H1 (cell line): Measurements from ENCODE around the gene ERI3. TPM values are rescaled to one million over a fixed set of nuclear protein-coding genes. Genes with fewer than 3 reads are reported as not detected.

Experiments
- CTCF ChIA-PET: fragments of 300-600 bp; sonication (Branson Sonifier 250); formaldehyde crosslinking; loops from one replicate; lab custom pipeline; 2021; ENCODE audit not compliant: partially characterized antibody; lab: Charles Lee
- POLR2A ChIA-PET: fragments of 300-600 bp; sonication (Branson Sonifier 250); formaldehyde crosslinking; loops from one replicate; lab custom pipeline; 2021; ENCODE audit warnings: inconsistent platforms; ENCODE audit not compliant: partially characterized antibody; lab: Charles Lee
- DNase-seq, 2 experiments: peaks; one replicate each; pipeline versions ENCODE4 v3.0.0 to v3.0.0-alpha.2; 2010 to 2022; ENCODE audit warnings: low spot score in 2 of 2, low read depth in 1 of 2, mixed read lengths in 1 of 2
- FAIRE-seq: peaks from 2 replicates; lab custom pipeline; 2011; peaks lifted over from hg19 to GRCh38; lab: Jason Lieb, UNC
- H2AFZ ChIP-seq: 2 replicates; pipeline ENCODE4 v1.8.1; 2012; ENCODE audit warnings: low read length, inconsistent platforms
- H2AK5ac ChIP-seq: 2 replicates; pipeline ENCODE4 v1.6.1; 2013; ENCODE audit warnings: low read depth, low read length
- H2BK120ac ChIP-seq: replicated peaks from 2 replicates; pipeline ENCODE3; 2013; ENCODE audit warnings: low read depth, low read length, inconsistent platforms
- H2BK12ac ChIP-seq: 2 replicates; pipeline ENCODE4 v1.6.1; 2013; ENCODE audit warnings: low read depth, low read length
- H2BK15ac ChIP-seq: 2 replicates; pipeline ENCODE4 v1.6.1; 2013; ENCODE audit warnings: low read length
- H2BK20ac ChIP-seq: 2 replicates; pipeline ENCODE4 v1.6.1; 2013; ENCODE audit warnings: low read length
- H2BK5ac ChIP-seq: 2 replicates; pipeline ENCODE4 v1.6.1; 2013; ENCODE audit warnings: low read depth, low read length
- H3K14ac ChIP-seq: 2 replicates; pipeline ENCODE4 v1.6.1; 2013; ENCODE audit warnings: inconsistent platforms; ENCODE audit not compliant: insufficient read length
- H3K18ac ChIP-seq: 2 replicates; pipeline ENCODE4 v1.6.1; 2013; ENCODE audit warnings: low read length; ENCODE audit errors: extremely low read depth
- H3K23ac ChIP-seq: 2 replicates; pipeline ENCODE4 v1.6.1; 2013; ENCODE audit warnings: inconsistent platforms; ENCODE audit not compliant: insufficient read length
- H3K23me2 ChIP-seq: 2 replicates; pipeline ENCODE4 v1.6.1; 2013; ENCODE audit warnings: low read depth, low read length
- H3K27ac ChIP-seq: 2 replicates; pipeline ENCODE4 v1.6.1; 2011; ENCODE audit warnings: low read depth, low read length, inconsistent platforms
- H3K27me3 ChIP-seq, 4 experiments: replicated peaks in 1 of 4; 1 replicate in 1 of 4; 2 replicates in 3 of 4; pipeline versions ENCODE4 v1.6.1 to v1.8.1; 2011 to 2013; ENCODE audit warnings: low read length in 3 of 4, mild to moderate bottlenecking in 3 of 4, inconsistent platforms in 2 of 4, mixed read lengths in 2 of 4, moderate library complexity in 1 of 4; ENCODE audit not compliant: control insufficient read depth in 3 of 4, insufficient read depth in 3 of 4; ENCODE audit errors: extremely low read depth in 1 of 4
- H3K36me3 ChIP-seq, 4 experiments: 2 replicates each; pipeline versions ENCODE4 v1.6.1 to v1.8.1; 2011 to 2013; ENCODE audit warnings: mild to moderate bottlenecking in 4 of 4, low read length in 3 of 4, moderate library complexity in 2 of 4, control low read depth in 1 of 4, inconsistent platforms in 1 of 4; ENCODE audit not compliant: insufficient read depth in 4 of 4, control insufficient read depth in 2 of 4
- H3K4ac ChIP-seq: replicated peaks from 2 replicates; pipeline ENCODE3; 2013; ENCODE audit warnings: low read length, low read depth, mixed read lengths, inconsistent platforms; ENCODE audit not compliant: insufficient read length
- H3K4me1 ChIP-seq, 4 experiments: replicated peaks in 1 of 4; 1 replicate in 1 of 4; 2 replicates in 3 of 4; pipeline versions ENCODE4 v1.6.1 to v1.8.1; 2011 to 2013; ENCODE audit warnings: low read length in 3 of 4, inconsistent platforms in 2 of 4, mixed read lengths in 1 of 4; ENCODE audit not compliant: insufficient read depth in 4 of 4, control insufficient read depth in 3 of 4
- H3K4me2 ChIP-seq, 2 experiments: 2 replicates each; pipeline versions ENCODE4 v1.6.1 to v1.8.1; 2011 to 2013; ENCODE audit warnings: low read depth in 2 of 2, low read length in 2 of 2, control low read depth in 1 of 2, inconsistent platforms in 1 of 2, mild to moderate bottlenecking in 1 of 2; ENCODE audit not compliant: insufficient read depth in 1 of 2
- H3K4me3 ChIP-seq, 4 experiments: fragments of 200-600, 300-600 bp in 1 of 4; sonication (generic), shearing (Covaris generic), sonication (Bioruptor Twin) in 1 of 4; 2 replicates each; pipeline versions ENCODE4 v1.5.1 to v1.8.1; 2011 to 2016; ENCODE audit warnings: low read length in 4 of 4, low read depth in 3 of 4, control low read depth in 2 of 4, inconsistent platforms in 2 of 4, mild to moderate bottlenecking in 2 of 4, mixed read lengths in 1 of 4, moderate library complexity in 1 of 4; ENCODE audit not compliant: insufficient read depth in 2 of 4; ENCODE audit errors: extremely low read depth in 1 of 4
- H3K56ac ChIP-seq: replicated peaks from 2 replicates; pipeline ENCODE3; 2013; ENCODE audit warnings: low read depth, mild to moderate bottlenecking, mixed read lengths, low read length, inconsistent platforms; ENCODE audit not compliant: insufficient read length
- H3K79me1 ChIP-seq: 2 replicates; pipeline ENCODE4 v1.6.1; 2013; ENCODE audit warnings: low read depth, low read length, control low read depth
- H3K79me2 ChIP-seq, 2 experiments: 2 replicates each; pipeline versions ENCODE4 v1.6.1 to v1.8.1; 2012 to 2013; ENCODE audit warnings: low read length in 2 of 2, mild to moderate bottlenecking in 2 of 2, inconsistent platforms in 1 of 2; ENCODE audit not compliant: insufficient read depth in 2 of 2, control insufficient read depth in 1 of 2
- H3K9ac ChIP-seq, 4 experiments: replicated peaks in 1 of 4; 1 replicate in 1 of 4; 2 replicates in 3 of 4; pipeline versions ENCODE4 v1.6.1 to v1.8.1; 2011 to 2013; ENCODE audit warnings: low read depth in 3 of 4, low read length in 3 of 4, control low read depth in 2 of 4, mild to moderate bottlenecking in 2 of 4, moderate library complexity in 2 of 4, inconsistent platforms in 1 of 4; ENCODE audit errors: extremely low read depth in 1 of 4
- H3K9me3 ChIP-seq, 2 experiments: 2 replicates each; pipeline versions ENCODE4 v1.6.1 to v1.8.1; 2012 to 2013; ENCODE audit warnings: mild to moderate bottlenecking in 2 of 2, moderate library complexity in 2 of 2, control low read depth in 1 of 2, inconsistent platforms in 1 of 2, low read depth in 1 of 2, low read length in 1 of 2, mixed read lengths in 1 of 2; ENCODE audit not compliant: insufficient read depth in 2 of 2
- H4K20me1 ChIP-seq, 2 experiments: replicated peaks in 1 of 2; 2 replicates each; pipeline versions ENCODE3 to v1.8.1; 2011 to 2013; ENCODE audit warnings: inconsistent platforms in 2 of 2, low read length in 2 of 2, mild to moderate bottlenecking in 1 of 2; ENCODE audit not compliant: insufficient read depth in 2 of 2, control insufficient read depth in 1 of 2
- H4K5ac ChIP-seq: 2 replicates; pipeline ENCODE4 v1.6.1; 2013; ENCODE audit warnings: low read length, low read depth, mixed read lengths, inconsistent platforms; ENCODE audit not compliant: insufficient read length
- H4K8ac ChIP-seq: 2 replicates; pipeline ENCODE4 v1.8.0; 2013; ENCODE audit warnings: mild to moderate bottlenecking, moderate library complexity, low read length, inconsistent platforms; ENCODE audit not compliant: insufficient read depth; ENCODE audit errors: extremely low read depth
- H4K91ac ChIP-seq: replicated peaks from 2 replicates; pipeline ENCODE3; 2013; ENCODE audit warnings: low read length, mixed read lengths, inconsistent platforms; ENCODE audit not compliant: insufficient read length
- CHD1 ChIP-seq: IDR thresholded peaks from 2 replicates; pipeline ENCODE4 v1.6.1; 2012; ENCODE audit warnings: low read depth, low read length, improper control_type of control experiment
- MAFK ChIP-seq: IDR thresholded peaks from 2 replicates; pipeline ENCODE4 v1.6.1; 2012; ENCODE audit warnings: low read depth, mild to moderate bottlenecking, improper control_type of control experiment, low read length
- POLR2AphosphoS5 ChIP-seq: IDR thresholded peaks from 2 replicates; pipeline ENCODE4 v1.6.1; 2011; ENCODE audit warnings: low read depth, low read length
- TAF7 ChIP-seq: optimal IDR thresholded peaks from 2 replicates; pipeline ENCODE3; 2011; ENCODE audit warnings: low read depth, mild to moderate bottlenecking, inconsistent platforms, low read length, moderate library complexity, borderline replicate concordance
- WGBS, 2 experiments: shearing (Covaris generic) in 1 of 2; methylation state at CpG; one replicate each; pipeline versions ENCODE4 v1.1.6 to v1.1.7; 2013 to 2015; ENCODE audit warnings: low lambda C conversion rate in 2 of 2, mixed read lengths in 2 of 2, inconsistent platforms in 1 of 2, low coverage in 1 of 2, missing lambda C conversion rate in 1 of 2; ENCODE audit not compliant: insufficient replicate concordance in 2 of 2, insufficient coverage in 1 of 2, insufficient read length in 1 of 2; ENCODE audit errors: extremely low coverage in 1 of 2, missing lambda C conversion rate in 1 of 2; 5-methylcytosine and 5-hydroxymethylcytosine counted together
- polyA plus RNA-seq, 7 experiments: library from polyadenylated mRNA; depleted of rRNA in 3 of 7; stranded (reverse) in 5 of 7; unstranded in 2 of 7; fragments of >200 nt in 5 of 7; fragments of 200-250 nt in 2 of 7; gene quantifications; 1 replicate in 5 of 7; 2 replicates in 1 of 7; 4 replicates in 1 of 7; pipeline versions ENCODE4 v1.2.1 to v1.2.3, GENCODE V29; 2011 to 2013; ENCODE audit warnings: missing spikeins in 2 of 7, mixed read lengths in 2 of 7
- total RNA-seq: library from RNA; stranded (reverse); fragmentation: NEBNext Ultra II Directional; extraction: Animal tissue kit (Norgen Biotek cat#: 25700); gene quantifications from 2 replicates; pipeline ENCODE4 v1.2.1, GENCODE V29; 2021
- TF ChIP-seq, protein P1 (sequence below): IDR thresholded peaks from 2 replicates; pipeline ENCODE4 v1.6.1; 2011; ENCODE audit warnings: low read depth, mild to moderate bottlenecking, low read length; ENCODE audit not compliant: insufficient read depth

The ERI3 gene
- total and polyA plus RNA-seq, 2 of the 8 experiments (the other 6 are each of a cell fraction or from before 2014, with no cell fraction given): 81.1 to 199 TPM

DNA sequence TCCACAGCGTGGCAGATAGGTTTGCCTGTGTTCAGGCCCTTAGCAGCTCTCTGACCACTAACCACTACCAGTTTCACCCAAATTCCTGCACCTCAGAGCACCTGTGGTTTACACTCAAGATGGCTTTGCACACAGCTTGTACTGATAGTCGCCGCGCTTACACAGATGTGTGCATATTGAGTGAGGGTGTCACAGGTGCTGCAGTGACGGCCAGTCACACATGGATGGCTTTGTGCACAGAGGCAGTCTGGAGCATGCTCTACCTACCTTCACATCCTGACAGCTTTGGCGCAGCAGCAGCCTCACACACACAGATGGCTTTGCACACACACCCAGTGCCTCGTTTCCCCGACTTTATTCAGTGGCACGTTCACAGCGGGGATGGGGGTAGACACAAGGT is 134.3 kb downstream of the ERI3 start:
- no peak overlapping the region for H2BK120ac ChIP-seq
- peak overlapping the region; percentile 29; the same call in 1 of the 2 replicates for H4K8ac ChIP-seq
- no peaks in the 10 kb centered on the region for H3K4me1 ChIP-seq
- H3K4ac ChIP-seq: no peak overlapping the region
- no peak overlapping the region for H4K5ac ChIP-seq
- H3K9ac ChIP-seq: no peak overlapping the region
- no peak overlapping the region for H2BK5ac ChIP-seq
- TF ChIP-seq, protein P1, sequence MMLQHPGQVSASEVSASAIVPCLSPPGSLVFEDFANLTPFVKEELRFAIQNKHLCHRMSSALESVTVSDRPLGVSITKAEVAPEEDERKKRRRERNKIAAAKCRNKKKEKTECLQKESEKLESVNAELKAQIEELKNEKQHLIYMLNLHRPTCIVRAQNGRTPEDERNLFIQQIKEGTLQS: no peak
- TF ChIP-seq POLR2AphosphoS5 (peak; percentile 67), CHD1 (no peak), MAFK (no peak), TAF7 (no peak)
- no peak overlapping the region for H2BK15ac ChIP-seq
- H3K27me3 ChIP-seq: no peaks in the 10 kb centered on the region
- H3K18ac ChIP-seq: no peak overlapping the region
- H3K79me2 ChIP-seq: no peaks in the 10 kb centered on the region
- no peak overlapping the region for H2BK12ac ChIP-seq
- H3K4me2 ChIP-seq: no peak overlapping the region
- H2BK20ac ChIP-seq: no peak overlapping the region
- H3K23ac ChIP-seq: no peak overlapping the region
- CTCF ChIA-PET: interaction anchor here (0.6 to 18.7 kb wide), 11 partner anchors 9 to 673 kb away, joined by 3 to 250 read pairs (median 6); no protein-coding TSS in a partner anchor
- POLR2A ChIA-PET: interaction anchor here (1.3 to 1.4 kb wide), 2 partner anchors 8 to 13 kb away, joined by 3 to 4 read pairs; no protein-coding TSS in a partner anchor
- peaks cover 20 to 40% (median 31%) of the 10 kb centered on the region in 4 experiments; a peak in 7 of 8 replicates for H3K36me3 ChIP-seq
- no peak overlapping the region for H4K91ac ChIP-seq
- no peaks in the 10 kb centered on the region for H3K23me2 ChIP-seq
- H2AK5ac ChIP-seq: no peak overlapping the region
- FAIRE-seq: no peak
- no peak overlapping the region for H2AFZ ChIP-seq
- H4K20me1 ChIP-seq: peaks cover 2 to 17% of the 10 kb centered on the region in 2 experiments
- no peak overlapping the region for H3K4me3 ChIP-seq
- H3K56ac ChIP-seq: no peak overlapping the region
- no peak overlapping the region for H3K14ac ChIP-seq
- H3K9me3 ChIP-seq: peaks cover 4 to 5% of the 10 kb centered on the region in 2 experiments; a peak in 3 of 4 replicates
- DNase-seq: no peak
- H3K79me1 ChIP-seq: no peaks in the 10 kb centered on the region; the same call in 1 of the 2 replicates
- WGBS, 2 experiments: 92% methylated on average over 10 of the region's 10 CpGs; no CpG with 5 or more reads in 1 of the 2 experiments
- H3K27ac ChIP-seq: no peak overlapping the region
